HG02642 (cell line): ENCODE measurements around the gene KIF6.

Experiments used
- ATAC-seq: cut with Tn5 transposase; IDR thresholded peaks from one replicate; pipeline ENCODE4 v1.9.1; 2021; ENCODE audit warnings: mild to moderate bottlenecking; ENCODE audit not compliant: unreplicated experiment, poor library complexity

The KIF6 gene

GRCh38 chr6:39602601-39603519 is 122.3 kb downstream of the KIF6 start:
- ATAC-seq, result no peak

GRCh38 chr6:39599973-39600372 is 125.2 kb downstream of the KIF6 start:
- no peak for ATAC-seq

GRCh38 chr6:39599341-39599740 is 125.9 kb downstream of the KIF6 start:
- no peak for ATAC-seq

GRCh38 chr6:39594285-39594684 is 130.9 kb downstream of the KIF6 start:
- no peak for ATAC-seq

GRCh38 chr6:39593646-39594045 is 131.6 kb downstream of the KIF6 start:
- ATAC-seq, result no peak

- ATAC-seq, result no peak
Observed at GRCh38 chr6:39590871-39591393, 134.3 kb downstream of the KIF6 start.

- no peak for ATAC-seq
Observed at GRCh38 chr6:39587080-39587479, 138.1 kb downstream of the KIF6 start.

- ATAC-seq, result no peak
Observed at GRCh38 chr6:39585641-39586040, 139.6 kb downstream of the KIF6 start.

GRCh38 chr6:39577446-39578165 is 147.6 kb downstream of the KIF6 start:
- no peak for ATAC-seq

GRCh38 chr6:39576556-39577303 is 148.5 kb downstream of the KIF6 start:
- ATAC-seq, result no peak

GRCh38 chr6:39574991-39575390 is 150.2 kb downstream of the KIF6 start:
- no peak for ATAC-seq

GRCh38 chr6:39573541-39573940 is 151.7 kb downstream of the KIF6 start:
- ATAC-seq, result no peak

- no peak for ATAC-seq
Observed at GRCh38 chr6:39572661-39573340, 152.4 kb downstream of the KIF6 start.

GRCh38 chr6:39568896-39569295 is 156.3 kb downstream of the KIF6 start:
- ATAC-seq, result no peak

- ATAC-seq, result no peak
Observed at GRCh38 chr6:39567091-39567490, 158.1 kb downstream of the KIF6 start.

GRCh38 chr6:39566456-39566855 is 158.8 kb downstream of the KIF6 start:
- no peak for ATAC-seq

GRCh38 chr6:39565956-39566355 is 159.3 kb downstream of the KIF6 start:
- no peak for ATAC-seq

GRCh38 chr6:39563566-39564311 is 161.5 kb downstream of the KIF6 start:
- ATAC-seq, result no peak

- no peak for ATAC-seq
Observed at GRCh38 chr6:39561536-39562266, 163.5 kb downstream of the KIF6 start.
